ENCODE results near the gene OR52I1. TPM values are rescaled to one million over a fixed set of nuclear protein-coding genes. Genes with fewer than 3 reads are reported as not detected.

The OR52I1 gene
- polyA plus RNA-seq, 2 of the 4 experiments (the other 2 are of a cell fraction), result not detected

DNA sequence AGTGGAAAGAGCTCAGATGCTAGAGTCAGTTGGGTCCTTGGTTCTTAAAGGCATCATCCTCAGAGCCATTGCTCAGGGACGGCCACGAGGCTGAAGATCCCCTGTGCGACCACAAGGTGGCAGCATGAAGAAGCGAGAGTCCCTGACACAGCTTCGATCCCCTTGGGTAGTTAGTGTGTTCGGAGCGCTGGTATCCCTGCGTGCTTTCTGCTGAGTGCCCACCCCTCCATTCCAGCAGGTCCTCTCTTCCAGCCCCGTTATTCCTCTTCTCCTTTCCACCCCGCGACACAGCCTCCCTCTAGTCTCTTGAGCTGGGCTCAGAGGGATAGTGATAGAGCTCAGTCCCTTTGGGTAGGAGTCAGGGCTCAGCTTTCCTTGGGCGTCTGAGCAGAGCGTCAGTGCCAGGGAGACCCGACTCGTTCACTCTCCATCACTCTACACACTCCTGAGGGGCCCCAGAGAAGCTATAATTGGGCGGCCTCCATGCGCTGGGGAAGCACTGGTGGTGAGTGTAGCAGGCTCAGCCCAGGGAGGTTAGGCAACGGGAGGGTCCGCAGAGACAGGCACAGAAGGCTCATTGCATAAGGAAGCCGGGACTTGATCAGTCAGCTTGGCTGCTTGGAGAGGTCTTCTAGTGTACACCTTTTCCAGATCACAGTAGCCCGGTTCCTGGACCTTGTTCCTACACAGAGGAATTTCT, 43.3 kb downstream of the OR52I1 start, which contains the start of gene OR51D1 (continued):
- TF ChIP-seq, protein P1, sequence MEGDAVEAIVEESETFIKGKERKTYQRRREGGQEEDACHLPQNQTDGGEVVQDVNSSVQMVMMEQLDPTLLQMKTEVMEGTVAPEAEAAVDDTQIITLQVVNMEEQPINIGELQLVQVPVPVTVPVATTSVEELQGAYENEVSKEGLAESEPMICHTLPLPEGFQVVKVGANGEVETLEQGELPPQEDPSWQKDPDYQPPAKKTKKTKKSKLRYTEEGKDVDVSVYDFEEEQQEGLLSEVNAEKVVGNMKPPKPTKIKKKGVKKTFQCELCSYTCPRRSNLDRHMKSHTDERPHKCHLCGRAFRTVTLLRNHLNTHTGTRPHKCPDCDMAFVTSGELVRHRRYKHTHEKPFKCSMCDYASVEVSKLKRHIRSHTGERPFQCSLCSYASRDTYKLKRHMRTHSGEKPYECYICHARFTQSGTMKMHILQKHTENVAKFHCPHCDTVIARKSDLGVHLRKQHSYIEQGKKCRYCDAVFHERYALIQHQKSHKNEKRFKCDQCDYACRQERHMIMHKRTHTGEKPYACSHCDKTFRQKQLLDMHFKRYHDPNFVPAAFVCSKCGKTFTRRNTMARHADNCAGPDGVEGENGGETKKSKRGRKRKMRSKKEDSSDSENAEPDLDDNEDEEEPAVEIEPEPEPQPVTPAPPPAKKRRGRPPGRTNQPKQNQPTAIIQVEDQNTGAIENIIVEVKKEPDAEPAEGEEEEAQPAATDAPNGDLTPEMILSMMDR (IDR thresholded peaks at IDR 0.05), result peak; percentile 72
- TF ChIP-seq ZNF302 (CRISPR knock-in tag; IDR thresholded peaks at IDR 0.05), result no peak
- TF ChIP-seq, protein P2, sequence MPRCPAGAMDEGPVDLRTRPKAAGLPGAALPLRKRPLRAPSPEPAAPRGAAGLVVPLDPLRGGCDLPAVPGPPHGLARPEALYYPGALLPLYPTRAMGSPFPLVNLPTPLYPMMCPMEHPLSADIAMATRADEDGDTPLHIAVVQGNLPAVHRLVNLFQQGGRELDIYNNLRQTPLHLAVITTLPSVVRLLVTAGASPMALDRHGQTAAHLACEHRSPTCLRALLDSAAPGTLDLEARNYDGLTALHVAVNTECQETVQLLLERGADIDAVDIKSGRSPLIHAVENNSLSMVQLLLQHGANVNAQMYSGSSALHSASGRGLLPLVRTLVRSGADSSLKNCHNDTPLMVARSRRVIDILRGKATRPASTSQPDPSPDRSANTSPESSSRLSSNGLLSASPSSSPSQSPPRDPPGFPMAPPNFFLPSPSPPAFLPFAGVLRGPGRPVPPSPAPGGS (IDR thresholded peaks at IDR 0.05), result no peak
- TF ChIP-seq FOSB (CRISPR knock-in tag; IDR thresholded peaks at IDR 0.05), result no peak
- TF ChIP-seq NFE2L2 (conservative IDR thresholded peaks at IDR 0.05; ENCODE audit: low read length), result no peak
- no peak for TF ChIP-seq MAFK (IDR thresholded peaks at IDR 0.05; ENCODE audit: partially characterized antibody)

DNA sequence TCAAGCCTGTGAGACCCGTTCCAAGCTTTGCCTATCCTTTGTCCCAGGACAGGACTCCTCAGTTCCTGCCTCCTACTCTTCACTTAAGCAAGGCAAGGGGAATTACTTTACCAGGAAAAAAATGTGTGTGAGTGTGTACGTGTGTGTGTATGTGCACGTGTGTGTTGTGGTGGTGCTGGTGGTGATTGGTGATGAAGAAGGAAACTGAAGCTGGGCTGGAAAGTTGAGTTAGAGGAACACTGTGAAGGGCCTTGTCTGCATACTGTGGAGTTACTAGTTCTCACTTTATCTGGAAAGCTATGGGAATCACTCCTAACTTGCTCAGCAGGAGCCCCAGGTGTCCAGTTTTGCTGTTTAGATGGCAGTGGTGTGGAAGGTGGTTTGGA, 43.8 kb downstream of the OR52I1 start:
- POLR2A ChIA-PET, result no interaction called here
- 57% methylated on average over 3 of the region's 3 CpGs for WGBS (ENCODE audit: missing lambda C conversion rate)

DNA sequence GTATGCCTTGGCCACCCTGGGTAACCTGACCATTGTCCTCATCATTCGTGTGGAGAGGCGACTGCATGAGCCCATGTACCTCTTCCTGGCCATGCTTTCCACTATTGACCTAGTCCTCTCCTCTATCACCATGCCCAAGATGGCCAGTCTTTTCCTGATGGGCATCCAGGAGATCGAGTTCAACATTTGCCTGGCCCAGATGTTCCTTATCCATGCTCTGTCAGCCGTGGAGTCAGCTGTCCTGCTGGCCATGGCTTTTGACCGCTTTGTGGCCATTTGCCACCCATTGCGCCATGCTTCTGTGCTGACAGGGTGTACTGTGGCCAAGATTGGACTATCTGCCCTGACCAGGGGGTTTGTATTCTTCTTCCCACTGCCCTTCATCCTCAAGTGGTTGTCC, 46.1 kb downstream of the OR52I1 start:
- Histone ChIP-seq H3K27ac (no peak overlapping the region), H3K4me3 (no peak overlapping the region), H3K4me1 (no peaks in the 10 kb centered on the region), H3K9me3 (no peaks in the 10 kb centered on the region), H3K4me2 (no peak overlapping the region)
- 28% methylated on average over 6 of the region's 6 CpGs for WGBS (ENCODE audit: missing lambda C conversion rate)
- DNase-seq (ENCODE audit: low read depth in 1 of 2, low spot score in 1 of 2) (no peak), FAIRE-seq (no peak), ATAC-seq (no peak)
- POLR2A ChIA-PET, result no interaction called here
- CTCF ChIA-PET, result no interaction called here
- TF ChIP-seq RFX5 (IDR thresholded peaks at IDR 0.05), result no peak
- TF ChIP-seq NR3C1 (IDR thresholded peaks at IDR 0.05), result no peak

More for the DNA sequence above, 43.8 kb downstream of the OR52I1 start:
- CTCF ChIA-PET, result interaction anchor here (0.6 to 3.5 kb wide), 24 partner anchors 7 to 743 kb away, joined by 3 to 53 read pairs (median 4); partner anchors contain the start of genes OR52I1 and TRIM68
- H3K4me2 ChIP-seq, result no peak overlapping the region
- no peak for ATAC-seq
- no peak for DNase-seq (ENCODE audit: low read depth in 1 of 2, low spot score in 1 of 2)
- H3K4me1 ChIP-seq, result no peaks in the 10 kb centered on the region
- no peak for TF ChIP-seq POLR2AphosphoS2 (conservative IDR thresholded peaks at IDR 0.05; ENCODE audit: low read length)
- TF ChIP-seq ZC3H11A (IDR thresholded peaks at IDR 0.05), result no peak
- TF ChIP-seq SMC3 (IDR thresholded peaks at IDR 0.05), result no peak
- TF ChIP-seq EP300 (IDR thresholded peaks at IDR 0.05), result no peak
- no peak for TF ChIP-seq RFX5 (IDR thresholded peaks at IDR 0.05)
- no peak for TF ChIP-seq NR3C1 (IDR thresholded peaks at IDR 0.05)
- TF ChIP-seq CEBPB (IDR thresholded peaks at IDR 0.05), result no peak
- no peak for TF ChIP-seq MYC (IDR thresholded peaks at IDR 0.05; ENCODE audit: borderline replicate concordance, low read length)
- no peak for TF ChIP-seq EHMT2 (IDR thresholded peaks at IDR 0.05; ENCODE audit: low read depth)
- FAIRE-seq, result no peak
- H3K9me3 ChIP-seq, result no peaks in the 10 kb centered on the region
- no peak overlapping the region for H3K4me3 ChIP-seq
- no peak overlapping the region for H3K27ac ChIP-seq

DNA sequence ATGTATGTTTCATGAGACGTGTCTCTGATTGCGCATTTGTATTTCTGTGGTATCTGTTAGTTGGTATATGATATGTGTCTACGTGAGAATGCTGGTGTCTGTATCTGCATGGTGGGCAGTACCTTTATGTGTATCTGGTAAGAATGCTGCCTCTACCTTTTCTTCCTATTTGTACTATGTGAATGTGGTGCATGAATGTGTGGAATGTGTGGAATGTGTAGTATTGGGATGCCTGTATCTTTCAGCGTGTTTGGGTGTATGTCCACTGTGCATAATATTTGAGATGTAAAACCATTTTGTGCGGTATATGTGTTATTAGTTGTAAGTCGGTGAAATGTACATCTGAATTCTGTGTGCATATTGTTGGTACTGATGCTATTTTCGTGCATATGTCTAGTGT, 47.7 kb downstream of the OR52I1 start:
- WGBS (ENCODE audit: missing lambda C conversion rate), result 37% methylated on average over 7 of the region's 7 CpGs
- Histone ChIP-seq H3K4me1 (no peaks in the 10 kb centered on the region), H3K9me3 (no peaks in the 10 kb centered on the region), H3K27ac (no peak overlapping the region), H3K4me2 (no peak overlapping the region), H3K4me3 (no peak overlapping the region)
- ChIA-PET CTCF (no interaction called here), POLR2A (no interaction called here)
- ATAC-seq (no peak), DNase-seq (ENCODE audit: low read depth in 1 of 2, low spot score in 1 of 2) (no peak), FAIRE-seq (no peak)
- TF ChIP-seq ZSCAN20 (CRISPR knock-in tag; IDR thresholded peaks at IDR 0.05) (no peak), RARB (CRISPR knock-in tag; IDR thresholded peaks at IDR 0.05) (no peak), CHD2 (IDR thresholded peaks at IDR 0.05; ENCODE audit: low read length, partially characterized antibody) (no peak), POLR2A (IDR thresholded peaks at IDR 0.05; ENCODE audit: low read length) (no peak), MAZ (IDR thresholded peaks at IDR 0.05; ENCODE audit: borderline replicate concordance, low read depth, low read length) (no peak), EP300 (IDR thresholded peaks at IDR 0.05) (no peak)
- TF ChIP-seq, protein P3, sequence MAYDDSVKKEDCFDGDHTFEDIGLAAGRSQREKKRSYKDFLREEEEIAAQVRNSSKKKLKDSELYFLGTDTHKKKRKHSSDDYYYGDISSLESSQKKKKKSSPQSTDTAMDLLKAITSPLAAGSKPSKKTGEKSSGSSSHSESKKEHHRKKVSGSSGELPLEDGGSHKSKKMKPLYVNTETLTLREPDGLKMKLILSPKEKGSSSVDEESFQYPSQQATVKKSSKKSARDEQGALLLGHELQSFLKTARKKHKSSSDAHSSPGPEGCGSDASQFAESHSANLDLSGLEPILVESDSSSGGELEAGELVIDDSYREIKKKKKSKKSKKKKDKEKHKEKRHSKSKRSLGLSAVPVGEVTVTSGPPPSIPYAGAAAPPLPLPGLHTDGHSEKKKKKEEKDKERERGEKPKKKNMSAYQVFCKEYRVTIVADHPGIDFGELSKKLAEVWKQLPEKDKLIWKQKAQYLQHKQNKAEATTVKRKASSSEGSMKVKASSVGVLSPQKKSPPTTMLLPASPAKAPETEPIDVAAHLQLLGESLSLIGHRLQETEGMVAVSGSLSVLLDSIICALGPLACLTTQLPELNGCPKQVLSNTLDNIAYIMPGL (CRISPR knock-in tag; IDR thresholded peaks at IDR 0.05; ENCODE audit: borderline replicate concordance), result no peak
- TF ChIP-seq, protein P4, sequence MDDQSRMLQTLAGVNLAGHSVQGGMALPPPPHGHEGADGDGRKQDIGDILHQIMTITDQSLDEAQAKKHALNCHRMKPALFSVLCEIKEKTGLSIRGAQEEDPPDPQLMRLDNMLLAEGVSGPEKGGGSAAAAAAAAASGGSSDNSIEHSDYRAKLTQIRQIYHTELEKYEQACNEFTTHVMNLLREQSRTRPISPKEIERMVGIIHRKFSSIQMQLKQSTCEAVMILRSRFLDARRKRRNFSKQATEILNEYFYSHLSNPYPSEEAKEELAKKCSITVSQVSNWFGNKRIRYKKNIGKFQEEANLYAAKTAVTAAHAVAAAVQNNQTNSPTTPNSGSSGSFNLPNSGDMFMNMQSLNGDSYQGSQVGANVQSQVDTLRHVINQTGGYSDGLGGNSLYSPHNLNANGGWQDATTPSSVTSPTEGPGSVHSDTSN (IDR thresholded peaks at IDR 0.05), result no peak
- TF ChIP-seq, protein P5, sequence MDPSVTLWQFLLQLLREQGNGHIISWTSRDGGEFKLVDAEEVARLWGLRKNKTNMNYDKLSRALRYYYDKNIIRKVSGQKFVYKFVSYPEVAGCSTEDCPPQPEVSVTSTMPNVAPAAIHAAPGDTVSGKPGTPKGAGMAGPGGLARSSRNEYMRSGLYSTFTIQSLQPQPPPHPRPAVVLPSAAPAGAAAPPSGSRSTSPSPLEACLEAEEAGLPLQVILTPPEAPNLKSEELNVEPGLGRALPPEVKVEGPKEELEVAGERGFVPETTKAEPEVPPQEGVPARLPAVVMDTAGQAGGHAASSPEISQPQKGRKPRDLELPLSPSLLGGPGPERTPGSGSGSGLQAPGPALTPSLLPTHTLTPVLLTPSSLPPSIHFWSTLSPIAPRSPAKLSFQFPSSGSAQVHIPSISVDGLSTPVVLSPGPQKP (IDR thresholded peaks at IDR 0.05; ENCODE audit: low read depth, low read length), result no peak
- TF ChIP-seq, protein P6, sequence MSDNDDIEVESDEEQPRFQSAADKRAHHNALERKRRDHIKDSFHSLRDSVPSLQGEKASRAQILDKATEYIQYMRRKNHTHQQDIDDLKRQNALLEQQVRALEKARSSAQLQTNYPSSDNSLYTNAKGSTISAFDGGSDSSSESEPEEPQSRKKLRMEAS (IDR thresholded peaks at IDR 0.05), result no peak
